DLD1 (cell line): ENCODE data around the gene KLF2.

Experiments used
- in situ Hi-C: cut with HindIII; loops from 2 replicates; pipeline ENCODE4 v1.10.0; 2017; ENCODE audit warnings: low sequenced_read_pairs

KLF2 gene

GRCh38 chr19:16363133-16363851, 38.7 kb downstream of the KLF2 start:
- in situ Hi-C loops, result no loop called here

GRCh38 chr19:16363852-16364230, 39.2 kb downstream of the KLF2 start:
- in situ Hi-C loops, result no loop called here

GRCh38 chr19:16364231-16364865, 39.7 kb downstream of the KLF2 start:
- in situ Hi-C loops, result no loop called here

GRCh38 chr19:16365300-16365996, 40.8 kb downstream of the KLF2 start:
- in situ Hi-C loops, result no loop called here

GRCh38 chr19:16366056-16366432, 41.4 kb downstream of the KLF2 start:
- in situ Hi-C loops, result no loop called here

- in situ Hi-C loops, result no loop called here
Observed at GRCh38 chr19:16366433-16367260, 42.0 kb downstream of the KLF2 start.

GRCh38 chr19:16367261-16367683, 42.6 kb downstream of the KLF2 start:
- in situ Hi-C loops, result no loop called here

- in situ Hi-C loops, result no loop called here
Observed at GRCh38 chr19:16368385-16369305, 44.0 kb downstream of the KLF2 start.

- in situ Hi-C loops, result no loop called here
Observed at GRCh38 chr19:16369306-16369663, 44.7 kb downstream of the KLF2 start.

GRCh38 chr19:16369664-16370576, 45.3 kb downstream of the KLF2 start:
- in situ Hi-C loops, result loop anchor here (5.0 kb wide), 1 partner anchor 168 kb away; no protein-coding TSS in a partner anchor

GRCh38 chr19:16370641-16371391, 46.2 kb downstream of the KLF2 start:
- in situ Hi-C loops, result loop anchor here (5.0 kb wide), 1 partner anchor 169 kb away; no protein-coding TSS in a partner anchor

GRCh38 chr19:16371540-16371986, 46.9 kb downstream of the KLF2 start:
- in situ Hi-C loops, result loop anchor here (5.0 kb wide), 1 partner anchor 169 kb away; no protein-coding TSS in a partner anchor

- in situ Hi-C loops, result loop anchor here (5.0 kb wide), 1 partner anchor 170 kb away; no protein-coding TSS in a partner anchor
Observed at GRCh38 chr19:16372065-16372915, 47.7 kb downstream of the KLF2 start.

- in situ Hi-C loops, result loop anchor here (5.0 kb wide), 1 partner anchor 171 kb away; no protein-coding TSS in a partner anchor
Observed at GRCh38 chr19:16373079-16373478, 48.5 kb downstream of the KLF2 start.

- in situ Hi-C loops, result loop anchor here (5.0 kb wide), 1 partner anchor 171 kb away; no protein-coding TSS in a partner anchor
Observed at GRCh38 chr19:16373532-16373931, 48.9 kb downstream of the KLF2 start.

- in situ Hi-C loops, result loop anchor here (5.0 kb wide), 1 partner anchor 172 kb away; no protein-coding TSS in a partner anchor
Observed at GRCh38 chr19:16373989-16374388, 49.4 kb downstream of the KLF2 start.

GRCh38 chr19:16374436-16374835, 49.8 kb downstream of the KLF2 start:
- in situ Hi-C loops, result loop anchor here (5.0 kb wide), 1 partner anchor 172 kb away; no protein-coding TSS in a partner anchor
